ENCODE data around the gene SMYD3.

The SMYD3 gene

GRCh38 chr1:246271516-246271915 is 235.6 kb downstream of the SMYD3 start:
- no peak for DNase-seq

DNA sequence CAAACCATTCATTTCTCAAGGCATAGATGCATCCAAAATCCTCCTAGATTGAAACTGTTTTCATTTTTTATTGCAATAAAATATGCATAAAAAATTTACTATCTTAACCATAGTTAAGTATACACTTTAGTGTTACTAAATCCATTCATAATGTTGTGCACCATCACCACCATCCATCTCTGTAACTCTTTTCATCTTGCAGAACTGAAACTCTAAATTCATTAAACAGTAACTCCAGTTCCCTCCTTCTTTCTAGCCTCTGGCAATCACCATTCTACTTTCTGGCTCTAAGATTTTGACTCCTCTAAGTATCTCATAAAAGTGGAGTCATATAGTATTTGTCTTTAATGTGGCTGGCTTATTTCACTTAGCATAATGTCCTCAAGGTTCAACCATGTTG is 236.8 kb downstream of the SMYD3 start:
- no peak for DNase-seq

DNA sequence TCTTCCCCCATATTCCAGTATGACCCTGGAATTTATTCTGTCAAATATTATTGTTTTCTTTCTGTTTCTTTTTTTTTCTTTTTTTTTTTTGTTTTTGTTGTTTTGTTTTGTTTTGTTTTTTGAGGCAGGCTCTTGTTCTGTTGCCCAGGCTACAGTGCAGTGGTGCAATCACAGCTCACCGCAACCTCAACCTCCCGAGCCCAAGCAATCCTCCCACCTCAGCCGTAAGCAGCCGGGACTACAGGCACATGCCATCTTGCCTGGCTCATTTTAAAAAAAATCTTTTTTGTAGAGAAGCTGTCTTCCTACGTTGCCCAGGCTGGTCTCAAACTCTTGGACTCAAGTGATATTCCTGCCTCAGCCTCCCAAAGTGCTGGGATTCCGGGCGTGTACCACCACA is 237.6 kb downstream of the SMYD3 start:
- no peak for DNase-seq

DNA sequence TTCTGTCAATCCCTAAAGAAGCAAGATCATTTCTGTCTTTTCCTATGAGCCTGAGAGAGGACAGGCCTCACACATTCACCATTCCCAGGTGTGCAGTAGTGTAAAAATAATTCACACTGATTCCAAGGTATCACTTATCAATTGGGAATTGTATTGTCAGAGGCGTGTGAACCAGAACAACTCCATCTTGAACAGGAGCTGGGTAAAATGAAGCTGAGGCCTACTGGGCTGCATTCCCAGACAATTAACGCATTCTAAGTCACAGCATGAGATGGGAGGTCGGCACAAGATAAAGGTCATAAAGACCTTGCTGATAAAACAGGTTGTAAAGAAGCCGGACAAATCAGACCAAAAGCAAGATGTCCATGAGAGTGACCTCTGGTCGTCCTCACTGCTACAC is 239.2 kb downstream of the SMYD3 start:
- no peak for DNase-seq

GRCh38 chr1:246267426-246267825 is 239.7 kb downstream of the SMYD3 start:
- no peak for DNase-seq

- DNase-seq = no peak
Measured at GRCh38 chr1:246265481-246265880, 241.6 kb downstream of the SMYD3 start.

- DNase-seq = no peak
Measured at GRCh38 chr1:246262281-246262680, 244.8 kb downstream of the SMYD3 start.

DNA sequence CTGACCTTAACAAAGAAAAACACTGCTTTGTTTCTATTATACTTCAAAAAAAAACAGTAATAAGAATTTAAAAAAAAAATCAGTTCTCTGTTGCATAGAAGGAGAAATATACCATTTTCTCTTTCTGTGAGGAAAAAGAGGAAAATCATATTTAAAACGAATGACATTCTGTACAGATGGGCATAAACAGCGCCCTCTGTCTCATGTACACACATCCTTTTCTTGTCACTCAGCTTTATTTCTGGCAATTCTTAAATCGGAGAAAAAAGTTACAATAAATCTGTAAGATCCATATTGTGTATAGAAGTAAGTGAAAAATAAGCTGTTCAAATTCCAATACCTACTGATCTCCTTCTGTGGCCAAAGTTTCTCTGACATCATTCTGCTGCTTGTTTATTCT is 245.4 kb downstream of the SMYD3 start:
- DNase-seq = no peak

DNA sequence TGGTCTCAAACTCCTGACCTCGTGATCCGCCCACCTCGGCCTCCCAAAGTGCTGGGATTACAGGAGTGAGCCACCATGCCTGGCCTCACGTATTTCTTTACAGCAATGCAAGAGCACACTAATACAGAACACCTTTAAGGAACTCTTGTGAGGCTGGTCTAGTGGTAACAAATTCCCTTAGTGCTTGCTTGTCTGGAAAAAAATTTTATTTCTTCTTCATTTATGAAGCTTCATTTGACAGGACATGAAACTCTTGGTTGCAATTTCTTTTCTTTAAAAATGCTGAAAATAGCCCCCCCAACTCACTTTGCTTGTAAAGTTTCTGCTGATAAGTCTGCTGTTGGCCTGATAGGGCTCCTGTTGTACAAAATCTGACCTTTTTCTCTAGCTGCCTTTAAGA is 248.8 kb downstream of the SMYD3 start:
- DNase-seq = no peak

DNA sequence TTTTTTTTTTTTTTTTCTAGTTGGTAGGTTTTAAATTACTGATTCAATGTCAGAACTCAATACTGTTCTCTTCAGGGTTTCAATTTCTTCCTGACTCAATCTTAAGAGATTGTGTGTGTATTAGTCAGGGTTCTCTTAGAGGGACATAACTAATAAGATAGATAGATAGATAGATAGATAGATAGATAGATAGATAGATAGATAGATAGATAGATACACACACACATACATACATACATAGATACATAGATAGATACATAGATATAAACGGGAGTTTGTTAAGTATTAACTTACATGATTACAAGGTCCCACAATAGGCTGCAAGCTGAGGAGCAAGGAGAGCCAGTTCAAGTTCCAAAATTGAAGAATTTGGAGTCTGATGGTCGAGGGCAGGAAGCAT is 251.3 kb downstream of the SMYD3 start:
- no peak for DNase-seq

- DNase-seq = no peak
Measured at GRCh38 chr1:246254854-246255253, 252.2 kb downstream of the SMYD3 start.

DNA sequence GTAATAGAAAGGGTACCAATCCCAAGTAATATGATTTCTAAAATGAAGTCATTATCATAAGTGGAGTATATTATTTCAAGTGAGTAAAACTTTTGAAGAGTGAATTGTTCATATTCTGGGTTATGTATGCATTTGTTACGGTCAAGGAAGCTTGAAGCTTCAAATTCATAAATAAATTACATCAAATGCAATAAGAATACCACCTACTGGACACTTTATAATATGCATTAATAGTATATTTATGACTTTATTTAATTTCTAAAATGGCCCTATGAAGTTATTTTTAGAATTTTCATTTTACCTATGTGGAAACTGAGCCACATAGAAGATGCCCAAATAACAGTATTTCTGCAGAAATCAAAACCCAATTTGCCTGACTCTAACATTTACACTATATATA is 260.6 kb downstream of the SMYD3 start:
- no peak for DNase-seq

DNA sequence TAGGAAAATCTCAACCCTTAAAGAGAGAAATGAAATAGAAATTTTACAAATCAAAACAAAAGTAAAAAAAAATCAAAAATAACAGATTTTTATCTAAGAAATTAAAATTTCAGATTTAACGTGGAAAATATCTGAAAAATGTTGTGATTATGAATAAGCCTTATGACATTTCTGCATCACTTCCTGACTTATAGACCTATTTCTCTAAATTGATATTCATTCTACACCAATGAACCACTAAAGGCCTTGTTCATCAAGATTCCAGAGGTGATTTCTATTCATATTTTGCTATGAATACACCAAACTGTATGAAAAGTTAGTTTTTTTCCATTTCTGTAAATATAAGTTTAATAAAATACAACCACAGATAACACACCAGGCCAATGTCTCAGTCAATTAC is 261.5 kb downstream of the SMYD3 start:
- DNase-seq = no peak

- no peak for DNase-seq
Measured at GRCh38 chr1:246232126-246232525, 275.0 kb downstream of the SMYD3 start.

- no peak for DNase-seq
Measured at GRCh38 chr1:246226041-246226440, 281.0 kb downstream of the SMYD3 start.

DNA sequence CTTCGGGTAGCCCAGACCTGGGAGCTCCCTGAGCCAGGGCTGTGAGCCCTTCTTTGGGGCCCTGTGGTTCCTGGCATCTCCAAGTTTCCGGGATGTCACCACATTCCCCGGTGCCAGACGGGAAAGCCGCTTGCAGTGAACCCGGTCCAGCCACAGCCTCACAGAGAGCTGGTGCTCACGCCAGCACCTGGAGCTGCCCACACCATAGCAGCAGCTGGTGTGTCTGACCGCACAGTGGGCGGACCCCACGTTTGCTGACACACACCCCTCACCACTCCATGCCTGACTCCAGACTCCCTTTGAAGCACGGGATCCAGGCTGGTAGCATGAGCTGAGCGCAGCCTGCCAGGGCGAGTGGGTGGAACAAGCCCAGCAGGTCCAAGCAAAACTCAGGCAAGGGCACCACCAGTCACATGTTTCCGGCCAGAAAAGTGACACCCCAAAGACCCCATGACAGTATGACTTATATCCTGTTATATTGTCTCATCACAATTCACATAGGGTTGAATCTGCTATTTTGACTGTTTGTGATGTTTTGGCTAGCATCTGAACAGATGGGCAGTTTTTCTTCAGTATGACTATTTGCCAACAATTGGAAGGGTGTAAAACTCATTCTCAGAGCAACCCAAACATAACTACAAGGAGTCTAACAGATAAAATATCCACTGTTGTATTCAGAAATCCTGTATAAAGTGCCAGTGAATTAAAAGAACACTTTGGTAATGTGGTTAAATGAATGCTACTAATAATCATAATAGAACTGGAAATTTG is 285.4 kb downstream of the SMYD3 start:
- DNase-seq = no peak

DNA sequence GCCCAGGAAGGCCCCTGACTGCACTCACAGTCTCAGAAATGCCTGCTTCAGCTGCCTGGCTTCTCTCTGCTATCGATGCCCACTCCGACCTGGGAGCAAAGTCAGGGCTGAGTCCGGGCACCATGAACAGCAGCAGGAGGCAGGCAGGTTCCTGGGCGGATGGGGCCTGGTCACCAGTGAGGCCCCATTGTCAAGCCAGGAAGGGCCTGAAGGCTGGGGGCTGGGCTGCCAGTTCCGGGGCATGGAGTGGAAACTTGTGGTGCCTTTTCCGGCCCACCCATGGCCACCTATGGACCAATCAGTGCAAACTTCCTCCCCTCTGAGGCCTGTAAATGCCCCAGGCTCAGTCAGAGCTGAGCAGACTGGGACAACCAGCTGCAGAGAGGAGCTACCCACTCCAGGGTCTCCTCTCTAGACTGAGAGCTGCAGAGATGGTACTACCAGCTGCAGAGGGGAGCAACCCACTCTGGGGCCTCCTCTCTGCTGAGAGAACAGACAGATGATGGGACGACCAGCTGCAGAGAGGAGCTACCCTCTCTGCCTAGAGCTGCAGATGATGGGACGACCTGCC is 286.5 kb downstream of the SMYD3 start:
- DNase-seq = no peak

DNA sequence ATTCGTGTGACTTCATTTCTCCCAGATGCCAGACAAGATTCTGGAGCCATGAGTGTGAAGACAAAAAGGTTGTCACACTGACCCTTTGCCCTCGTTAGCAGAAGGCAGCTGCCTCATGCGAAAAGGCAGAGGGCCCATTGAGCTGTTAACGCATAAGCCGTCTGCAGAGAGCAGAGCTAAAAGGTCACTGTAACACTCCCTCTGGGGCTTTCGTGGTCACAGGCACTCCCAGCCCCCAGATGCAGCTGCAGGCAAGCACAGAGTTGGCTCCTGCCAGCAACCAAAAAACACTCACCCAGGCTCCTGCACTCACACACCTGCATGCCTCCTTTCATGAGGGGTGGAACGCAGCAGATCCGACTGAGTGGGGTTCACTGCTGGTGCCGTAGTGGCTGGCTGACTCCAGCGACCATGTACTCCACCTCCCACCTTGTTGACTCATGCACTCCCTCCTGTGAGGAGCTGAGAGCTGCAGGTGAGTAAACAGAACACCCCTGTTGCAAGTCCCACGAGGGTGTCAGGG is 287.5 kb downstream of the SMYD3 start:
- DNase-seq = peak; percentile 4

DNA sequence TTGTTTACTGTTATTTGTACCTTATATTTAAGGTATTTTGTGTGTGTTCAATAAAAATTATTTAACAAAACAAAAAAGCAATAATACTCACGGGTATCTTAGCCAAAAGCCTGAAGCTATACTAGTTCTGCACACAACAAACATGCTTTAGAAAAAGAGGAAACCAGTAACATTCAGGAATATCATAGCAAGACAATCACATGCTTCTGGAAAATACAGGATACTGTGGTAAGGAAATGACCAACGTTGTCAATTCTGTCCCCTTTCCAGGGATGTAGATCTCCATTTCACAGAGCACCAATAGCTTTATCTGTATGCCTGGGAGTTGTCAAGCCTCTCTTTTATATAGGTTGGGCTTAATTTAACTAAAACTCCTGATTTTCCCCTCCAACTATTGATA is 288.4 kb downstream of the SMYD3 start:
- no peak for DNase-seq

GRCh38 chr1:246216906-246217305 is 290.2 kb downstream of the SMYD3 start:
- DNase-seq = no peak

DNA sequence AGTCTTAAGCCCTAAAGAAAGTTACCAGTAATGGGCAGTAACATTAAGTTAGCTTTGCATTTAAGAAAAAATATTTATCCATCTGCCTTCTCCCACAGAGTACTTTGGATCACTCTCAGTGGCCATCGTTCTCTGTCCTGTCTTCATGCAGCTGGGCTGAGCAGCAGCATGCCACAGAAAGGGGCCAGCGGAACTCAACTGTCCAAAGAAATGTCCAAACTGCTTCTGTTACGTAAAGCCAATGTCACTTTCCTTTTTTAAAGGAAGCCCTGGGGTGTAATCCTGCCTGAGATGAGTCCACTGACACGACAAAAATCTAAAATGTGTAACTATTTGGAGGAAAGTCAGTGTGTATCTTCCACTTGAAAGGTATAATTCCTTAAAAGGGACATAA is 291.6 kb downstream of the SMYD3 start:
- no peak for DNase-seq

DNA sequence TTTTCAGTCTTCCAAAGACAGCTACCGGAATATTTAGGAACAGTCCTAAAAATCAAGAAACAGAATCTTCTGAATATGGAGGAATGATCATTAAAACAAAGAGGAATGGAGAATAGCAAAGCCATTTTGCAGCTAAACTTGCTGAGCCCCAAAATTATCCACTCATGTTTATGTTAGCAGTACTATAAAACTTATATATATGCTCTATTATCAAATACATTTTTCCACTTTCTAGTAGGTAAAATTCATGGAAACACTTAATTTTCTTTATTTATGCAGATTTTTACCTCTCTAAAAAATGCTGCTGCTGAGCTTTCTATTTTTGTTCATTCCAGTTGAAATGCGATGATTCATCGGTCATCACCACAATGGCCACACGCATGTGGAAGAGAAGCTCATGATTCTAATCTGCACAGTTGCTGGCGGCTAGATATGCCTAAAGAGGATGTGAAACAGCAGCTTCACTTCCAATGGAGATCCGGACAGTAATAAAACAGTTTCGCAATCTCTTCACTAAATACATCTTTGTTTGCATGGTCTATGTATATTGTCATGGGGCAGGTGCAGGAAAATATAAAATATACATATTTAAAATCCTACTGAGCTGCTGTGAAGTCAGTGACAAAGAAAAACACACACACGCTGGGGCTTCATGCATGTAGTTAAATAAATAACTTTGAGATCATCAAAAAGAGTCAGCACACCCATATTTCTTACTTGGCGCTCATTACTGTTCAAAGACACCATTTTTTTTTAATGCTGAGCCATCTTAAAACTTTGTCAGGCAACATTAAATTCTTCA is 292.2 kb downstream of the SMYD3 start:
- DNase-seq = peak; percentile 87

DNA sequence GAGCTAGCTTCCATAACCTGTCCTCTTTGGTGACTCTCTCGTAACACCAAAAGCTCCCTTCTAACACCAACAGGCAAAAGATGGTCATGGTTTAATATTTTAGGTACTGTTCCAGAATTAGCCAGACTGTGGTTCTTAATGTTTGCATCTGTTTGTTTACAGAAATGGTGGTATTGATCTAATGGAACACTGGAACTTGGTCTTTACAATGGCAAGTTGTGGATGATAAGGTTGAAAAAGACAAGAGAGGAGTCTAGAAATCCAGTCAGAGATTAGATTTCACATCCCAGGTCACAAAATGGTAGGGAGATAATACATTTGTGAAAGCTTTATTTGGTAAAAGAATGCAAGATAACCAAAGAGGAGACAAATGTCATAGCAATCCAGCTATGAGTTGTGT is 293.1 kb downstream of the SMYD3 start:
- DNase-seq = no peak

DNA sequence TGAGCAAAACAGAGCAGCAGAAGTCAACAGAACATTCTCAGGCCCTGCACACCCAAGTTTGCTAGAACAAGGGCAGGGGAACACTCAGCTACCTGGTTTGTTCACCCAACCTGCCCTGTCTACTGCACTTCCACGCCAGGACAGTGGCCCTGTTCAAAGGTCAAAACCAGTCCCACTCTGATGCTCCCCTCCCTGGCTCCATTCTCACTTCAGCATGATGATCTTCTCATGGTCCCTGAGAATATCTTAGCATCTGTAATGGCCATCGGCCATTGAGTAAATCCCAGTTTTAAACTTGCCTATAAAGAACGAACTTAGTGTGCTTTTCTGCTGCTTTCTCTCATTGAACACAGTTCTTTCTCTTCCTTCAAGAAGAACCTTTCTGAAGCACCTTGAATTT is 293.6 kb downstream of the SMYD3 start:
- DNase-seq = no peak

All from fibroblast of skin of abdomen (primary cell).